Renal cortical epithelial cell (primary cell): ENCODE results near the gene RTP3. TPM values are rescaled to one million over a fixed set of nuclear protein-coding genes. Genes with fewer than 3 reads are reported as not detected.
"Not testable (repeated sequence)": the region's sequence is repeated elsewhere in the genome, so short reads cannot be mapped to it uniquely, and the experiment has no call there.

Experiments
- DNase-seq: peaks from one replicate; pipeline ENCODE4 v3.0.0-alpha.2; 2011; ENCODE audit warnings: low read depth
- total RNA-seq: library from RNA; depleted of rRNA; stranded (reverse); fragments of >200 nt; gene quantifications from 2 replicates; pipeline ENCODE4 v1.2.3, GENCODE V29; 2014

RTP3 gene
- total RNA-seq, 1 donor from 2014 or later, result not detected

- DNase-seq, result no peak
These were observed 48.2 kb downstream of the RTP3 start for GRCh38 chr3:46545818-46546630.

GRCh38 chr3:46546896-46547440 lies 49.2 kb downstream of the RTP3 start:
- DNase-seq, result no peak

DNA sequence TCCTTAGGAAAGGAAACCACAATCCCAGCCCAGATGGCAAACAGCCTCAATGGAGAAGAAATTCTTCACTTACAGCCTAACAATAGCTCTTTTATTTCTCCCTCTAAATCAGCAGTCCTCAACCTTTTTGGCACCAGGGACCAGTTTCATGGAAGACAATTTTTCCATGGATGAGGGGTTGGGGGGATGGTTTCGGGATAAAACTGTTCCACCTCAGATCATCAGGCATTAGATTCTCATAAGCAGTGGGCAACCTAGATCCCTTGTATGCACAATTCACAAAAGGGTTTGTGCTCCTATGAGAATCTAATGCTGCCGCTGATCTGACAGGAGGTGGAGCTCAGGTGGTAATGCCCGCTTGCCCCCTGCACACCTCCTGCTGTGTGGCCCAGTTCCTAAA lies 50.8 kb downstream of the RTP3 start:
- DNase-seq, result not testable (repeated sequence)

- DNase-seq, result no peak
These were observed 51.7 kb downstream of the RTP3 start for GRCh38 chr3:46549408-46549904.

- no peak for DNase-seq
These were observed 52.2 kb downstream of the RTP3 start for GRCh38 chr3:46549989-46550388.

Other genes with a start within 250 kb of the RTP3 start
- not detected in 2 replicates for gene CCR2, start 143.9 kb upstream of the RTP3 start, total RNA-seq
- not detected in 2 replicates for gene CCR5, start 127.0 kb upstream of the RTP3 start, total RNA-seq
- gene CCRL2, start 90.7 kb upstream of the RTP3 start, total RNA-seq, result not detected in 2 replicates
- 1.7 and 299 TPM in 2 replicates for gene LTF, start 33.1 kb upstream of the RTP3 start, total RNA-seq
- gene LRRC2, start 68.3 kb downstream of the RTP3 start, total RNA-seq, result 0.17 and 0.45 TPM in 2 replicates
- not detected in 2 replicates for gene FAM240A, start 114.5 kb downstream of the RTP3 start, total RNA-seq
- 19.0 and 24.8 TPM in 2 replicates for gene ALS2CL, start 195.7 kb downstream of the RTP3 start, total RNA-seq
- 0.25 and 0.35 TPM in 2 replicates for gene TMIE, start 203.4 kb downstream of the RTP3 start, total RNA-seq
- 0.17 TPM in 1 of 2 replicates, not detected in the other for gene PRSS50, start 219.9 kb downstream of the RTP3 start, total RNA-seq